Karpas-422 (cell line): ENCODE results near the gene EXTL1. TPM values are rescaled to one million over a fixed set of nuclear protein-coding genes. Genes with fewer than 3 reads are reported as not detected.

Experiments used
- DNase-seq: peaks from one replicate; pipeline ENCODE4 v3.0.0-alpha.2; 2015
- H2AFZ ChIP-seq: fragments of 200-600 bp; sonication (generic); 2 replicates; pipeline ENCODE4 v1.6.1; 2014; ENCODE audit warnings: antibody characterized with exemption, low read length, mixed read lengths
- H3K27ac ChIP-seq: fragments of 200-600 bp; sonication (generic); 2 replicates; pipeline ENCODE4 v1.5.1; 2014; ENCODE audit warnings: mild to moderate bottlenecking, low read length, moderate library complexity
- H3K27me3 ChIP-seq: fragments of 200-600 bp; sonication (generic); 2 replicates; pipeline ENCODE4 v1.6.1; 2014; ENCODE audit warnings: low read length, mixed read lengths
- H3K36me3 ChIP-seq: fragments of 200-600 bp; sonication (generic); 2 replicates; pipeline ENCODE4 v1.6.1; 2014; ENCODE audit warnings: low read length, mixed read lengths; ENCODE audit not compliant: insufficient read depth
- H3K4me1 ChIP-seq: fragments of 200-600 bp; sonication (generic); 2 replicates; pipeline ENCODE4 v1.6.1; 2014; ENCODE audit warnings: mild to moderate bottlenecking, low read length, mixed read lengths
- H3K4me2 ChIP-seq: fragments of 200-600 bp; sonication (generic); 2 replicates; pipeline ENCODE4 v1.6.1; 2014; ENCODE audit warnings: low read length, low read depth, mild to moderate bottlenecking; ENCODE audit not compliant: poor library complexity, severe bottlenecking
- H3K4me3 ChIP-seq: fragments of 200-600 bp; sonication (generic); 2 replicates; pipeline ENCODE4 v1.5.1; 2014; ENCODE audit warnings: mild to moderate bottlenecking, antibody characterized with exemption, low read length, mixed read lengths
- H3K79me2 ChIP-seq: fragments of 200-600 bp; sonication (generic); 2 replicates; pipeline ENCODE4 v1.6.1; 2014; ENCODE audit warnings: mild to moderate bottlenecking, low read length, mixed read lengths
- H3K9ac ChIP-seq: fragments of 200-600 bp; sonication (generic); 2 replicates; pipeline ENCODE4 v1.6.0; 2014; ENCODE audit warnings: low read length
- H3K9me2 ChIP-seq: fragments of 200-600 bp; sonication (generic), shearing (Covaris generic); replicated peaks from 2 replicates; pipeline ENCODE4 v1.6.0; 2014; ENCODE audit warnings: mild to moderate bottlenecking, low read length, moderate library complexity; ENCODE audit not compliant: insufficient read depth
- H3K9me3 ChIP-seq: fragments of 300-700, 200-600 bp; sonication (generic); 2 replicates; pipeline ENCODE4 v1.6.1; 2014; ENCODE audit warnings: low read length, mixed read lengths
- H4K20me1 ChIP-seq: fragments of 200-600 bp; sonication (generic); 2 replicates; pipeline ENCODE4 v1.6.1; 2014; ENCODE audit warnings: mild to moderate bottlenecking, antibody characterized with exemption, low read length, low read depth; ENCODE audit not compliant: insufficient read depth
- total RNA-seq: library from RNA; depleted of rRNA; stranded (reverse); fragments of >200 nt; shearing (Covaris generic); gene quantifications from 2 replicates; pipeline ENCODE4 v1.2.3, GENCODE V29; 2014; ENCODE audit warnings: low replicate concordance

EXTL1 gene
- total RNA-seq, 1 experiment from 2014 or later: not detected

- Histone ChIP-seq H3K4me2 (no peak overlapping the region), H3K4me3 (no peak overlapping the region), H3K27me3 (no peaks in the 10 kb centered on the region), H2AFZ (no peak overlapping the region), H3K79me2 (no peaks in the 10 kb centered on the region), H3K4me1 (peaks cover 13% of the 10 kb centered on the region), H3K9ac (no peak overlapping the region), H3K9me2 (no peaks in the 10 kb centered on the region), H4K20me1 (no peaks in the 10 kb centered on the region), H3K36me3 (no peaks in the 10 kb centered on the region), H3K27ac (no peak overlapping the region), H3K9me3 (no peaks in the 10 kb centered on the region)
- DNase-seq: no peak
These were observed 11.2 kb downstream of the EXTL1 start for GRCh38 chr1:26032656-26033357.

GRCh38 chr1:26034504-26035202 is 13.1 kb downstream of the EXTL1 start:
- H3K4me3 ChIP-seq: peak overlapping the region; percentile 70
- H3K79me2 ChIP-seq: no peaks in the 10 kb centered on the region
- no peaks in the 10 kb centered on the region for H3K27me3 ChIP-seq
- H3K4me2 ChIP-seq: peak overlapping the region; percentile 81
- no peaks in the 10 kb centered on the region for H4K20me1 ChIP-seq
- H3K36me3 ChIP-seq: no peaks in the 10 kb centered on the region
- H3K4me1 ChIP-seq: peaks cover 13% of the 10 kb centered on the region
- DNase-seq: no peak
- no peak overlapping the region for H3K9ac ChIP-seq
- H2AFZ ChIP-seq: no peak overlapping the region
- H3K9me3 ChIP-seq: no peaks in the 10 kb centered on the region
- no peak overlapping the region for H3K27ac ChIP-seq
- no peaks in the 10 kb centered on the region for H3K9me2 ChIP-seq

- Histone ChIP-seq H3K27me3 (no peaks in the 10 kb centered on the region), H4K20me1 (no peaks in the 10 kb centered on the region), H3K9me3 (no peaks in the 10 kb centered on the region), H3K79me2 (no peaks in the 10 kb centered on the region), H3K36me3 (no peaks in the 10 kb centered on the region), H3K4me2 (peak overlapping the region; percentile 81), H3K27ac (no peak overlapping the region), H3K9me2 (no peaks in the 10 kb centered on the region), H2AFZ (peak overlapping the region; percentile 90), H3K9ac (peak overlapping the region; percentile 67), H3K4me3 (peak overlapping the region; percentile 70), H3K4me1 (peaks cover 13% of the 10 kb centered on the region)
- peak; percentile 95 for DNase-seq
These were observed 13.8 kb downstream of the EXTL1 start for GRCh38 chr1:26035203-26035958.

GRCh38 chr1:26035959-26036755 is 14.6 kb downstream of the EXTL1 start:
- peak overlapping the region; percentile 90 for H2AFZ ChIP-seq
- no peaks in the 10 kb centered on the region for H3K79me2 ChIP-seq
- no peaks in the 10 kb centered on the region for H3K9me3 ChIP-seq
- peaks cover 13% of the 10 kb centered on the region for H3K4me1 ChIP-seq
- no peak overlapping the region for H3K27ac ChIP-seq
- H3K36me3 ChIP-seq: no peaks in the 10 kb centered on the region
- peak overlapping the region; percentile 81 for H3K4me2 ChIP-seq
- peak; percentile 85 for DNase-seq
- no peaks in the 10 kb centered on the region for H3K27me3 ChIP-seq
- peak overlapping the region; percentile 67 for H3K9ac ChIP-seq
- no peaks in the 10 kb centered on the region for H4K20me1 ChIP-seq
- peak overlapping the region; percentile 70 for H3K4me3 ChIP-seq
- no peaks in the 10 kb centered on the region for H3K9me2 ChIP-seq

- Histone ChIP-seq H3K9me3 (no peaks in the 10 kb centered on the region), H3K4me3 (no peak overlapping the region), H3K79me2 (no peaks in the 10 kb centered on the region), H3K4me1 (peaks cover 13% of the 10 kb centered on the region), H2AFZ (no peak overlapping the region), H3K9me2 (no peaks in the 10 kb centered on the region), H3K4me2 (no peak overlapping the region), H3K9ac (no peak overlapping the region), H4K20me1 (no peaks in the 10 kb centered on the region), H3K27ac (no peak overlapping the region), H3K27me3 (no peaks in the 10 kb centered on the region), H3K36me3 (no peaks in the 10 kb centered on the region)
- no peak for DNase-seq
These were observed 15.2 kb downstream of the EXTL1 start for GRCh38 chr1:26036756-26037281.

- H3K4me2 ChIP-seq: no peak overlapping the region
- no peak for DNase-seq
- no peaks in the 10 kb centered on the region for H4K20me1 ChIP-seq
- no peak overlapping the region for H3K27ac ChIP-seq
- peaks cover 13% of the 10 kb centered on the region for H3K4me1 ChIP-seq
- no peaks in the 10 kb centered on the region for H3K27me3 ChIP-seq
- no peak overlapping the region for H2AFZ ChIP-seq
- no peaks in the 10 kb centered on the region for H3K79me2 ChIP-seq
- H3K9me2 ChIP-seq: no peaks in the 10 kb centered on the region
- no peaks in the 10 kb centered on the region for H3K9me3 ChIP-seq
- no peak overlapping the region for H3K4me3 ChIP-seq
- H3K36me3 ChIP-seq: no peaks in the 10 kb centered on the region
- no peak overlapping the region for H3K9ac ChIP-seq
These were observed 16.3 kb downstream of the EXTL1 start for GRCh38 chr1:26037904-26038303.

- Histone ChIP-seq H3K4me2 (no peak overlapping the region), H3K9me3 (no peaks in the 10 kb centered on the region), H3K4me3 (no peak overlapping the region), H3K27ac (no peak overlapping the region), H4K20me1 (no peaks in the 10 kb centered on the region), H3K27me3 (no peaks in the 10 kb centered on the region), H2AFZ (no peak overlapping the region), H3K79me2 (no peaks in the 10 kb centered on the region), H3K9ac (no peak overlapping the region), H3K4me1 (peaks cover 13% of the 10 kb centered on the region), H3K36me3 (no peaks in the 10 kb centered on the region), H3K9me2 (no peaks in the 10 kb centered on the region)
- DNase-seq: no peak
These were observed 16.9 kb downstream of the EXTL1 start for GRCh38 chr1:26038477-26038876.
